ENCODE measurements around the gene ZNF324B.

ZNF324B gene

DNA sequence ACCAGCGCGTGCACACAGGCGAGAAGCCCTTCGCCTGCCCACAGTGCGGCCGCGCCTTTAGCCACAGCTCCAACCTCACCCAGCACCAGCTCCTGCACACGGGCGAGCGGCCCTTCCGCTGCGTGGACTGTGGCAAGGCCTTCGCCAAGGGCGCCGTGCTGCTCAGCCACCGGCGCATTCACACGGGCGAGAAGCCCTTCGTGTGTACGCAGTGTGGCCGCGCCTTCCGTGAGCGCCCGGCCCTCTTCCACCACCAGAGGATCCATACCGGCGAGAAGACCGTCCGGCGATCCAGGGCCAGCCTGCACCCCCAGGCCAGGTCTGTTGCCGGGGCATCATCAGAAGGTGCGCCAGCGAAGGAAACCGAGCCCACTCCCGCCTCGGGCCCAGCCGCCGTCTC is 20.3 kb downstream of the ZNF324B start:
- FAIRE-seq (no peak), DNase-seq (ENCODE audit: insufficient read length, low spot score) (no peak)
- TF ChIP-seq POLR2A (IDR thresholded peaks at IDR 0.05; ENCODE audit: low read depth, low read length) = no peak
- no peak for TF ChIP-seq PAX5 (IDR thresholded peaks at IDR 0.05; ENCODE audit: insufficient read depth, low read length, severe bottlenecking)
- no peak for TF ChIP-seq SPI1 (IDR thresholded peaks at IDR 0.05; ENCODE audit: low read depth, low read length)

DNA sequence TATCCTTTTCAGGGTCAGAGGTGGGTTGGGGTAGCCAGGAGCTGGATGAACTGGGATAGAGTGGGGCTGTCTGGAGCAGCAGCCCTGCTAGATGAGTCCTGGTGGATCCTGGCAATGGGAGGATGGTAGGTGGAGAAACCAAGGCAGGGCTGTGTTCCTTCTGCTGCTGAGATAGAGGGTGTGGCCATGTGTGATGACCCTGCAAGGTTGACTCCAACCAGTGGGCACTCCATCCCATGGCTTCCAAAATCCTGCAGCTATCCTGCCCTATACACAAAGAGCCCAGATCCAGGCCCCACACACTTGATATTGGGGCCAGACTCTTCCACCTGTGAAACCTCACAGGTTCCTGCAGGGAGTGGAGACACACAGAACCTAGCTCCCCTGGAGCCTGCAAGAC is 22.4 kb downstream of the ZNF324B start:
- DNase-seq (ENCODE audit: insufficient read length, low spot score) (no peak), FAIRE-seq (no peak)
- TF ChIP-seq PAX5 (IDR thresholded peaks at IDR 0.05; ENCODE audit: insufficient read depth, low read length, severe bottlenecking) = no peak
- peak; percentile 45; the same call in 1 of the 2 replicates for TF ChIP-seq POLR2AphosphoS5 (IDR thresholded peaks at IDR 0.05; ENCODE audit: low read depth, low read length)

DNA sequence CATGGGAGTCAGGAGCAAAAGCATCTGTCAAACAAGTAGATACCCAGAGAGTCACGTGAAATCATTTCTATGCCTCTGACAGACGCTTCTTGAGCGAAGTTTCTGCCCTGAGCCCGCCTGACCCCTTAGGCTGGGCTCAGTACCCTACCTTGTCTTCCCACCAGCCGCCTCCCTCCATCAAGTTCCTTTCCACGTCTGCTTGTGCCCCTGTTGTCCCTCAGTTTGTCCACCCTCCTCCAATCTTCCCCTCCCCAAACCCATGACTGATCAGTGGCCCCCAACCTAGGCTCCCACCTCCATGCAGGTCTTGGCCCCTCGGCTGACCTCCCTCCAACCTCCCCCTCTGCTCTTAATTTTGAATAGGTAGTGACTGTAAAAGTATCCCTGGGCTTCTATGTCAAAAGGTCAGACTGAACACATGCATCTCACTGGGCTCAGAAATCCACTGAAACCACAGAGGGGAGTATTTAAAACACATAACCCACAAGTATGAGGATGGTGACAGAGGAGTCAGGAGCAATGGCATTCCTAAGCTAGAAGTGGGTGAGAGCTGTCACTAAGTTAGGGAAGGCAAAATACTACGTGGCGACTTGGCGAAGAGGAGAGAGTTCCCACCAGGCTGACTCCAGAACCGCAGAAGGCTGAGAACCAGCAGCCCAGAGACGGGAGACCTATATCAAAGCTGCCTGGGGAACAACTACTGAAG is 23.0 kb downstream of the ZNF324B start:
- FAIRE-seq (no peak), DNase-seq (ENCODE audit: insufficient read length, low spot score) (no peak)
- no peak for TF ChIP-seq TAF1 (IDR thresholded peaks at IDR 0.05; ENCODE audit: low read depth, low read length)
- 0 out of 2 replicates have a peak, but pooled peaks have one; percentile 7 for TF ChIP-seq POU2F2 (IDR thresholded peaks at IDR 0.05; ENCODE audit: low read depth, low read length)
- no peak for TF ChIP-seq POLR2A (IDR thresholded peaks at IDR 0.05; ENCODE audit: low read depth, low read length)
- no peak for TF ChIP-seq SPI1 (IDR thresholded peaks at IDR 0.05; ENCODE audit: low read depth, low read length)
- no peak for TF ChIP-seq PAX5 (IDR thresholded peaks at IDR 0.05; ENCODE audit: insufficient read depth, low read length, severe bottlenecking)

DNA sequence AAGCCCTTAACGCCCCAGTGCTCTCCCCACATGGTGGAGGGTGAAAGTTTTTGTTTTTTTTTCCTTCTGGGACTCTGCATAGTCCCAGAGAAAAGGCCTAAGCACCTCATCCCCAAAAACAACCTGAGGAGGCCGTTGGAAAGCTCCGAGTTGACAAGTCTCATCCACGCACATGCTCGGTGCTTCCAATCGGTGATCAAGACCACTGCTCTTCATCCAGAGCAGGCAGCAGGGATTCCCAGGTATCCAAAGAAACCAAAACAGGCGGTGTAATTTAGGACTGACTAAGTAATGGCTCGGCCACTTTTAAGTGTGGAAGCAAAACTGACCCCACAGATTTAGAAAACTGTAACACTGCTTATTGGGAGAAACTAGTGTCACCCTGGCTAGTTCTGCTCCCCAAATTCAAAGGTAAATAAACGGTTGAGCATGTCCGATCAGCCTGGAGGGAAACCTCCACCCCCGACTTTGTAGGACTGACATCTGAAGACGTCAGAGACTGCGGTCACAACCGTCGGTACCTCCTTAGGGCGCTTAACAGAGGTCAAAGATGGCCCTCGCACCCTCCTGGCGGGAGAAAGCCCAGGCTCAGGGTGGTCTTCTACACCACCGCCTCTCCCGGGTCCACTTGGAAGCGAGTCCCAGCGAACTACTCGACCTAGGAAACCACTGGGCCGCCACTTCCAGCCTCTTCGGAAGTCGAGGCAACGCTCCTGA is 23.7 kb downstream of the ZNF324B start:
- peak; percentile 39 for DNase-seq (ENCODE audit: insufficient read length, low spot score)
- TF ChIP-seq TAF1 (IDR thresholded peaks at IDR 0.05; ENCODE audit: low read depth, low read length) (0 out of 2 replicates have a peak, but pooled peaks have one; percentile 13), SPI1 (IDR thresholded peaks at IDR 0.05; ENCODE audit: low read depth, low read length) (no peak), POLR2AphosphoS5 (IDR thresholded peaks at IDR 0.05; ENCODE audit: low read depth, low read length) (no peak; the same call in 1 of the 2 replicates), PAX5 (IDR thresholded peaks at IDR 0.05; ENCODE audit: insufficient read depth, low read length, severe bottlenecking) (no peak)
- peak; percentile 35 for FAIRE-seq

DNA sequence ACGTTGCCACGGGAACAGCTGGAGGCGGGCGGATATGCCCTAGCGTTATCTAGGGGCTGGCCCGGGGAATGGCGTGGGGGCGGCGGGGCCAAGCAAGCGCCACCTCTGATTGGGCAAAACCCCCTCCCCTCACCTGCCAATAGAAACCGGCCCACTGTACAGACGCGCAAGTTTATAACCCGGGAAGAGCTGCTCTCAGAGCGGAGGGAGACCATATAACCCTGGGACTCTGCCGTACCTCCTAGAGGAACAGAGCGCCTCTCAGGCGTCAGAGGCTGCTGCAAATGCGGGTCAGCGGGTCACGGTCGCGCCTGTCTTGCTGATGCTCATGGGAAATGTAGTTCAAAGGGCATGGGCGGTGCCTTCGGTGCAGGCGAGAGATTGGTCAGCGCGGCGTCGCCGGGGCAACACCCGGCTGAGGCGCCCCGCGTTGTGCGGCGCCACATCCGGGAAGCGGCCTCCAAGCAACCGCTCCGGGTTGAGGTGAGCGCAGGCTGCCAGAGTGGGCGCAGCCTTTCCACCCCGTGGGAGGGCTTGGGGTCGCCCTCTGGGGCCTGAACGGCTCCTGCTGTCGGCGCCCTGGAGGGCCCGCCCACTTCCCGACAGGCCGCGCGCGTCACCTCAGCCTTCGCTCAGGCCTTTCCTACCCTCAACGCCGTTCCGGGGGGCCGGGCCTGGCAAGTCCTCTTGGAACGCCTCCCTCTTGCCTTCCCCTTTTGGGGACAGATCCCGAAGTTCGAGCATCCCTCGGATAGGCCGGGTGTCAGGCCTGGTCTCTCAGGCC is 24.5 kb downstream of the ZNF324B start, which contains the start of gene ZNF446:
Gene ZNF446 (plus strand): TSS at position 639 of the 784 bp plus-strand sequence. CDS start 867 bp downstream, outside the sequence.
- FAIRE-seq (peak; percentile 100), DNase-seq (ENCODE audit: insufficient read length, low spot score) (peak; percentile 97)
- TF ChIP-seq TAF1 (IDR thresholded peaks at IDR 0.05; ENCODE audit: low read depth, low read length) (0 out of 2 replicates have a peak, but pooled peaks have one; percentile 2), POLR2A (IDR thresholded peaks at IDR 0.05; ENCODE audit: low read depth, low read length) (peak; percentile 60), POLR2AphosphoS5 (IDR thresholded peaks at IDR 0.05; ENCODE audit: low read depth, low read length) (peak; percentile 60), POU2F2 (IDR thresholded peaks at IDR 0.05; ENCODE audit: low read depth, low read length) (no peak), SPI1 (IDR thresholded peaks at IDR 0.05; ENCODE audit: low read depth, low read length) (no peak), PAX5 (IDR thresholded peaks at IDR 0.05; ENCODE audit: insufficient read depth, low read length, severe bottlenecking) (peak; percentile 85)

DNA sequence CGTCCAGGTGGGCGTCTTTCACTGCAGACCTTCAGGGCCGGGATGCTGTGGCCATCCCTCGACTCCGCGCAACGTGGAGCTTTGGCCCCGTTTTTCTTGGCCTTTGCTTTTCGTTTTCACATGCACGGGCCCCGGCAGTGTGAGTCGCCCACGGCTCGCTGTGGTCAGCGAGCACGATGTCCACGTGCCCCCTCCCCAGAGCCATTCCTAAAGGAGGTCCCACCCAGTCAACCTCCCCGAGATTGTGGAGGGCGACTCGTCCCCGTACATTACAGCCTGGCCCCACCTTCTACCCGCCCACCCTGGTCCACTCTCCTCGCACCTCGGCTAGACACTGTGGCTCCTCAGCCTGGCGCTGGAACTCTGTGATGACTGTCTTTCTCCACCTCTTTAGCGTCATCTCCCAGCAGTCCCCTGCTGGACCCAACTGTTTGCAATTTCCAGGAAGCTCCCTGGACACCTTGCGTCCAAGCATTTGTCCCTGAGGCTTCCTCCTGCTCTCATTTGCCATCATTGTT is 25.1 kb downstream of the ZNF324B start:
- FAIRE-seq (no peak), DNase-seq (ENCODE audit: insufficient read length, low spot score) (peak; percentile 41)
- TF ChIP-seq POU2F2 (IDR thresholded peaks at IDR 0.05; ENCODE audit: low read depth, low read length) = no peak
- TF ChIP-seq POLR2AphosphoS5 (IDR thresholded peaks at IDR 0.05; ENCODE audit: low read depth, low read length) = no peak
- no peak for TF ChIP-seq SPI1 (IDR thresholded peaks at IDR 0.05; ENCODE audit: low read depth, low read length)
- no peak for TF ChIP-seq PAX5 (IDR thresholded peaks at IDR 0.05; ENCODE audit: insufficient read depth, low read length, severe bottlenecking)
- no peak for TF ChIP-seq TAF1 (IDR thresholded peaks at IDR 0.05; ENCODE audit: low read depth, low read length)

DNA sequence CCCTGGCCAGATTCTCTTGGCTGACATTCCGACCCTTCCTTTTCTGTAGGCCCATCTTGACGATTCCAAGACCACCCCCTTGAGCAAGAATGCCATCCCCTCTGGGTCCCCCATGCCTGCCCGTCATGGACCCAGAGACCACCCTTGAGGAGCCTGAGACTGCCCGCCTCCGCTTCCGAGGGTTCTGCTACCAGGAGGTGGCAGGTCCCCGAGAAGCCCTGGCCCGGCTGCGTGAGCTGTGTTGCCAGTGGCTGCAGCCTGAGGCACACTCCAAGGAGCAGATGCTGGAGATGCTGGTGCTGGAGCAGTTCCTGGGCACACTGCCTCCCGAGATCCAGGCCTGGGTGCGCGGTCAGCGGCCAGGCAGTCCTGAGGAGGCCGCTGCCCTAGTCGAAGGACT is 25.7 kb downstream of the ZNF324B start:
- no peak for TF ChIP-seq POLR2AphosphoS5 (IDR thresholded peaks at IDR 0.05; ENCODE audit: low read depth, low read length)
- TF ChIP-seq TAF1 (IDR thresholded peaks at IDR 0.05; ENCODE audit: low read depth, low read length) = no peak
- TF ChIP-seq POU2F2 (IDR thresholded peaks at IDR 0.05; ENCODE audit: low read depth, low read length) = no peak
- no peak for TF ChIP-seq PAX5 (IDR thresholded peaks at IDR 0.05; ENCODE audit: insufficient read depth, low read length, severe bottlenecking)
- no peak for TF ChIP-seq POLR2A (IDR thresholded peaks at IDR 0.05; ENCODE audit: low read depth, low read length)
- TF ChIP-seq SPI1 (IDR thresholded peaks at IDR 0.05; ENCODE audit: low read depth, low read length) = no peak
- no peak for DNase-seq (ENCODE audit: insufficient read length, low spot score)
- FAIRE-seq = no peak

DNA sequence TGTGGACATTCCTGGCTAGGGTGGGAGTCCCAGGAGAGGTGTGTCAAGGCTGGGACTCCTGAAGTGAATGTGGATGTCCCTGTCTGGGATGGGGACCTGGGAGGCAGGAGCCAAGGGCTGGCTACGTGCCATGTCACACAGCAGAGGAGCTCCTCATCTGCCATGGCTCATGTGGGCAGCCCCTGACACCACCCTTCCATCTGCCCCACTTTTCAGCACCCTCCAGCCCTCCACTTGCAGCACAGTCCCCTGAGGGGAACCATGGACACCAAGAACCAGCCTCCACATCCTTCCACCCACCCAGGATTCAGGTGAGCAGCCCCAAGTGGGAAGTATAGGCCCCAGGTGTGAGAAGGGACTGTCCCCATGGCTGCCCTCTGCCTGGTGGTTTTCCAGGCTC is 26.4 kb downstream of the ZNF324B start:
- DNase-seq (ENCODE audit: insufficient read length, low spot score) (no peak), FAIRE-seq (no peak)
- TF ChIP-seq SPI1 (IDR thresholded peaks at IDR 0.05; ENCODE audit: low read depth, low read length) (no peak), POLR2A (IDR thresholded peaks at IDR 0.05; ENCODE audit: low read depth, low read length) (no peak), TAF1 (IDR thresholded peaks at IDR 0.05; ENCODE audit: low read depth, low read length) (no peak)

DNA sequence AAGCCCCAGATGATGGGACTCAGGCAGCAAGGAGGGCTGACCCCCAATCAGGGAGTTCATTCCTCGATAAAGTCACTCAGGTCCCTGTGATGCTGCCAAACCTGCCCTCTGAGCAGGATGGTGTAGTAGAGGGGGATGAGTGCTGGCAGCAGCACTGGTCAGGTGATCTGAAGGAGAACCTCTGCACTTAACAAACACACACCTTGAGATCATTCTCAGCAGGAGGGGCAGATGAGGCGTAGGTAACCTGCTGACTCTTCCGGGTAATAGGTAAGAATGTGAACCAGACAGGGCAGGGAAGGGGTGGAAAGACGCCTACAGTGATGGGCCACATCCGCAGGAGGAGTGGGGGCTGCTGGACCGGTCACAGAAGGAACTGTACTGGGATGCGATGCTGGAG is 27.9 kb downstream of the ZNF324B start:
- no peak for TF ChIP-seq TAF1 (IDR thresholded peaks at IDR 0.05; ENCODE audit: low read depth, low read length)
- no peak for TF ChIP-seq POLR2A (IDR thresholded peaks at IDR 0.05; ENCODE audit: low read depth, low read length)
- TF ChIP-seq POLR2AphosphoS5 (IDR thresholded peaks at IDR 0.05; ENCODE audit: low read depth, low read length) = no peak
- TF ChIP-seq PAX5 (IDR thresholded peaks at IDR 0.05; ENCODE audit: insufficient read depth, low read length, severe bottlenecking) = no peak
- no peak for TF ChIP-seq SPI1 (IDR thresholded peaks at IDR 0.05; ENCODE audit: low read depth, low read length)
- no peak for TF ChIP-seq POU2F2 (IDR thresholded peaks at IDR 0.05; ENCODE audit: low read depth, low read length)
- DNase-seq (ENCODE audit: insufficient read length, low spot score) (no peak), FAIRE-seq (no peak)

All from GM12891 (cell line).